Activated T-helper 9 cell treated with anti-CD3 and anti-CD28 coated beads, Interleukin-2, amount 50 U/mL, for 16 hours (primary cell): ENCODE data around the gene RAB5B.
A peak's percentile ranks its signal among the peaks of the same experiment; 100 is the strongest.
"Not testable (repeated sequence)": the region's sequence is repeated elsewhere in the genome, so short reads cannot be mapped to it uniquely, and the experiment has no call there.

Source experiments
- DNase-seq: peaks from one replicate; pipeline ENCODE4 v3.0.0-alpha.2; 2020; ENCODE audit warnings: low read depth

Gene RAB5B

GRCh38 chr12:56014205-56014604 lies 40.3 kb downstream of the RAB5B start:
- DNase-seq: no peak

- DNase-seq: no peak
Measured at GRCh38 chr12:56017181-56017580, 43.3 kb downstream of the RAB5B start.

GRCh38 chr12:56018356-56018755 lies 44.5 kb downstream of the RAB5B start:
- no peak for DNase-seq

- no peak for DNase-seq
Measured at GRCh38 chr12:56020423-56021184, 46.7 kb downstream of the RAB5B start, which contains the start of gene IKZF4. Gene IKZF4, plus strand, starts transcription at chr12:56021043. Its CDS starts 451 bp downstream, at chr12:56021494.

- no peak for DNase-seq
Measured at GRCh38 chr12:56021889-56022497, 48.1 kb downstream of the RAB5B start.

- DNase-seq: no peak
Measured at GRCh38 chr12:56028511-56029165, 54.8 kb downstream of the RAB5B start.

- DNase-seq: no peak
Measured at GRCh38 chr12:56029166-56029519, 55.3 kb downstream of the RAB5B start.

- no peak for DNase-seq
Measured at GRCh38 chr12:56029666-56030293, 55.9 kb downstream of the RAB5B start.

- no peak for DNase-seq
Measured at GRCh38 chr12:56031987-56032386, 58.1 kb downstream of the RAB5B start.

GRCh38 chr12:56034586-56035332 lies 60.9 kb downstream of the RAB5B start:
- no peak for DNase-seq

GRCh38 chr12:56037161-56037560 lies 63.3 kb downstream of the RAB5B start:
- DNase-seq: no peak

GRCh38 chr12:56038022-56038655 lies 64.3 kb downstream of the RAB5B start:
- no peak for DNase-seq

- DNase-seq: no peak
Measured at GRCh38 chr12:56040151-56040550, 66.3 kb downstream of the RAB5B start.

GRCh38 chr12:56040963-56041551 lies 67.2 kb downstream of the RAB5B start:
- no peak for DNase-seq

- DNase-seq: peak; percentile 84
Measured at GRCh38 chr12:56041552-56042429, 67.9 kb downstream of the RAB5B start, which contains the start of gene RPS26. Gene RPS26, plus strand, starts transcription at chr12:56041918. Its CDS starts 249 bp downstream, at chr12:56042167.

GRCh38 chr12:56042430-56042813 lies 68.5 kb downstream of the RAB5B start:
- not testable (repeated sequence) for DNase-seq

GRCh38 chr12:56042843-56043242 lies 69.0 kb downstream of the RAB5B start:
- no peak for DNase-seq
